Ascending aorta (tissue), 2 donors: ENCODE measurements around the gene TSPAN16. TPM values are rescaled to one million over a fixed set of nuclear protein-coding genes. Genes with fewer than 3 reads are reported as not detected.
"Not testable (repeated sequence)": the region's sequence is repeated elsewhere in the genome, so short reads cannot be mapped to it uniquely, and the experiment has no call there.

ENCODE experiments used
- DNase-seq, 2 donors: peaks; one replicate each; pipeline ENCODE4 v3.0.0-alpha.2; 2019; ENCODE audit warnings: low spot score in 2 of 2
- H3K27ac ChIP-seq, 2 donors: fragments of 200-600 bp; sonication (generic); one replicate each; pipeline ENCODE4 v1.5.1; 2016 to 2017; ENCODE audit warnings: mild to moderate bottlenecking in 1 of 2
- H3K27me3 ChIP-seq: fragments of 200-600 bp; sonication (generic); one replicate; pipeline ENCODE4 v1.5.1; 2017
- H3K36me3 ChIP-seq, 2 donors: fragments of 200-600 bp; sonication (generic); one replicate each; pipeline ENCODE4 v1.5.1; 2016
- H3K4me1 ChIP-seq, 2 donors: fragments of 200-600 bp; sonication (generic); one replicate each; pipeline ENCODE4 v1.5.1; 2016 to 2017; ENCODE audit warnings: mild to moderate bottlenecking in 1 of 2
- H3K4me3 ChIP-seq, 2 donors: fragments of 200-600 bp; sonication (generic); one replicate each; pipeline ENCODE4 v1.5.1; 2016 to 2017; ENCODE audit warnings: mild to moderate bottlenecking in 1 of 2
- H3K9me3 ChIP-seq, 2 donors: fragments of 200-600 bp; sonication (generic); one replicate each; pipeline ENCODE4 v1.5.1; 2016
- intact Hi-C: fragments of 100-400 bp; cut with DNase I; formaldehyde crosslinking; loops from one replicate; pipeline ENCODE4 v1.15.1; 2023
- total RNA-seq: library from RNA; depleted of rRNA; stranded (reverse); fragments of >200 nt; gene quantifications from one replicate; pipeline ENCODE4 v1.1.0, GENCODE V29; 2016
- TF ChIP-seq, protein P1 (sequence below), 3 experiments: fragments of 200-600 bp in 2 of 3; fragments of 450-650 bp in 1 of 3; sonication (generic) in 2 of 3; IDR thresholded peaks; one replicate each; pipeline ENCODE4 v1.5.1; 2016 to 2019; ENCODE audit warnings: antibody characterized with exemption in 3 of 3, mild to moderate bottlenecking in 1 of 3, moderate library complexity in 1 of 3

The TSPAN16 gene
- total RNA-seq, 1 donor from 2014 or later = not detected

- intact Hi-C loops = no loop called here
- TF ChIP-seq, protein P1, sequence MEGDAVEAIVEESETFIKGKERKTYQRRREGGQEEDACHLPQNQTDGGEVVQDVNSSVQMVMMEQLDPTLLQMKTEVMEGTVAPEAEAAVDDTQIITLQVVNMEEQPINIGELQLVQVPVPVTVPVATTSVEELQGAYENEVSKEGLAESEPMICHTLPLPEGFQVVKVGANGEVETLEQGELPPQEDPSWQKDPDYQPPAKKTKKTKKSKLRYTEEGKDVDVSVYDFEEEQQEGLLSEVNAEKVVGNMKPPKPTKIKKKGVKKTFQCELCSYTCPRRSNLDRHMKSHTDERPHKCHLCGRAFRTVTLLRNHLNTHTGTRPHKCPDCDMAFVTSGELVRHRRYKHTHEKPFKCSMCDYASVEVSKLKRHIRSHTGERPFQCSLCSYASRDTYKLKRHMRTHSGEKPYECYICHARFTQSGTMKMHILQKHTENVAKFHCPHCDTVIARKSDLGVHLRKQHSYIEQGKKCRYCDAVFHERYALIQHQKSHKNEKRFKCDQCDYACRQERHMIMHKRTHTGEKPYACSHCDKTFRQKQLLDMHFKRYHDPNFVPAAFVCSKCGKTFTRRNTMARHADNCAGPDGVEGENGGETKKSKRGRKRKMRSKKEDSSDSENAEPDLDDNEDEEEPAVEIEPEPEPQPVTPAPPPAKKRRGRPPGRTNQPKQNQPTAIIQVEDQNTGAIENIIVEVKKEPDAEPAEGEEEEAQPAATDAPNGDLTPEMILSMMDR (IDR thresholded peaks at IDR 0.05) = no peak
- no peak overlapping the region for H3K27ac ChIP-seq
Observed at GRCh38 chr19:11325544-11325943, 29.6 kb downstream of the TSPAN16 start.

DNA sequence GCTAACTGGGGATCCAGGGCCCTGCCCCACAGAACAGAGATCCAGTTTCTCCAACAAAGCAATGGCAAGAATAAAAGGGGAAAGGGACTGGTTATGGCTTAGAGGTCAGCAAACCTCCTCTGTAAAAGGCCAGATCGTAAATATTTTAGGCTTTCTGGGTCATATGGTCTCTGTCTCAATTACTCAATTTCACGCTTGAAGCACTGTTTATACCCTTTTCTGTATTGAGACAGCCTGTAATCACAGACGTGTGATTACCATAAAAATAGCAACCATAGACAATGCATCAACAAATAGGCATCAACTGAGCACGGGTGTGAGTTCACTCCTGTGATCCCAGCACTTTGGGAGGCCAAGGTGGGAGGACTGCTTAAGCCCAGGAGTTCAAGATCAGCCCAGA lies 34.2 kb downstream of the TSPAN16 start:
- no peaks in the 10 kb centered on the region for H3K4me1 ChIP-seq
- H3K4me3 ChIP-seq = no peak overlapping the region
- DNase-seq = no peak
- no peak overlapping the region for H3K27ac ChIP-seq
- H3K36me3 ChIP-seq = peaks cover 56 to 94% of the 10 kb centered on the region in 2 donors
- no peaks in the 10 kb centered on the region for H3K9me3 ChIP-seq
- TF ChIP-seq, protein P1 (IDR thresholded peaks at IDR 0.05) = no peak
- no peaks in the 10 kb centered on the region for H3K27me3 ChIP-seq
- intact Hi-C loops = no loop called here

More at GRCh38 chr19:11325544-11325943, 29.6 kb downstream of the TSPAN16 start:
- Histone ChIP-seq H3K4me1 (peaks cover 8 to 13% of the 10 kb centered on the region in 2 donors), H3K9me3 (no peaks in the 10 kb centered on the region), H3K27me3 (no peaks in the 10 kb centered on the region), H3K36me3 (peaks cover 31 to 57% of the 10 kb centered on the region in 2 donors), H3K4me3 (no peak overlapping the region)
- DNase-seq = no peak

GRCh38 chr19:11331502-11331901 lies 35.5 kb downstream of the TSPAN16 start:
- H3K36me3 ChIP-seq = peaks cover 66 to 96% of the 10 kb centered on the region in 2 donors
- no peaks in the 10 kb centered on the region for H3K27me3 ChIP-seq
- no peak for DNase-seq
- intact Hi-C loops = no loop called here
- H3K27ac ChIP-seq = no peak overlapping the region
- H3K4me1 ChIP-seq = no peaks in the 10 kb centered on the region
- no peak overlapping the region for H3K4me3 ChIP-seq
- H3K9me3 ChIP-seq = no peaks in the 10 kb centered on the region
- TF ChIP-seq, protein P1 (IDR thresholded peaks at IDR 0.05) = no peak

DNA sequence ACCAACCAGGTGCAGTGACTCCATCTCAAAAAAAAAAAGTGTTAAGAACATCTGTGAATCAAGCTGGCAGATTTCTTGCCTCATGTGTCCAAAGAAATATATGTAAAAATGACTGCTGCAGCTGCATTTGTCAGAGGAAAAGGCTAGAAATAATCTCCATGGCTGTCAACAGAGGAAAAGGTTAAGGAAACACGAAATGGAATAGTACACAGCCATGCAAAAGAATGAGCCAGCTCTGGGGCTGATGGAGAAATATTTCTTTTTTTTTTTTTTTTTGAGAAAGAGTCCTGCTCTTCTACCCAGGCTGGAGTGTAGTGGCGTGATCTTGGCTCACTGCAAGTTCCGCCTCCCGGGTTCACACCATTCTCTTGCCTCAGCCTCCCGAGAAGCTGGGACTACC lies 36.9 kb downstream of the TSPAN16 start:
- DNase-seq = no peak
- Histone ChIP-seq H3K36me3 (peaks cover 57 to 85% of the 10 kb centered on the region in 2 donors), H3K27me3 (no peaks in the 10 kb centered on the region), H3K4me1 (no peaks in the 10 kb centered on the region), H3K4me3 (no peak overlapping the region), H3K9me3 (no peaks in the 10 kb centered on the region), H3K27ac (no peak overlapping the region)
- TF ChIP-seq, protein P1 (IDR thresholded peaks at IDR 0.05) = no peak
- intact Hi-C loops = no loop called here

GRCh38 chr19:11333838-11334237 lies 37.9 kb downstream of the TSPAN16 start:
- H3K9me3 ChIP-seq, H3K27ac ChIP-seq, H3K4me1 ChIP-seq, H3K27me3 ChIP-seq, intact Hi-C loops, H3K4me3 ChIP-seq, DNase-seq: not testable (repeated sequence)
- H3K36me3 ChIP-seq = peaks cover 48 to 75% of the 10 kb centered on the region in 2 donors

DNA sequence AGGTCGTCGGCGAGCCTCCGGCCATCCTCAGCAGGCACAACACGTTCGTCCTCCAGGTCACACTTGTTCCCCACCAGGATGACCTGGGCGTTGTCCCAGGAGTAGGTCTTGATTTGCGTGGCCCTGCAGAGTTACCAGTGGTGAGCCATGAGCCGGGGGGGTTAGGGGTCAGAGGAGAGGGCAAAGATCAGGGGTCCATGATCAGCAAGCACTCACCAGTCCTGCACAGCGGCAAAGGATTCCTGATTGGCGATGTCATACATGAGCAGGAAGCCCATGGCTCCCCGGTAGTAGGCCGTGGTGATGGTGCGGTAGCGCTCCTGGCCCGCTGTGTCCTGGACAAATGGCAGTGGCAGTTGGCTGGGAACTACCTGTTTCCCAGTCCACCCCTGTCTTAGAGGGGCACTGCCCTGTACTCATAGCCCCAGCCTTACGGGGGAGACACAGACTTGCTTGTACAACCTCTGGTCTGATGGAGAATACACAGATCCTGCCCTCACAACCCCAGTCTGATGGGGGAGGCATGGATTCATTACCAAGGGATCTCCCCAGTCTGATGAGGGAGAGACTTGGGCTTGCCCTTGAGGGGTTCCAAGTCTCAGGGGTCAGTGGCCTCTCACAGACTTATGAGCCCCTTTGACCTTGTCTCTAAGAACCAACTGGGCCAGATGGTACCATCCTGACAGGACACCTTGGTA lies 39.6 kb downstream of the TSPAN16 start:
- no peaks in the 10 kb centered on the region for H3K9me3 ChIP-seq
- H3K36me3 ChIP-seq = peaks cover 43 to 57% of the 10 kb centered on the region in 2 donors
- intact Hi-C loops = no loop called here
- H3K27ac ChIP-seq = no peak overlapping the region
- DNase-seq = no peak
- peaks cover 6 to 9% of the 10 kb centered on the region in 2 donors for H3K4me1 ChIP-seq
- H3K27me3 ChIP-seq = no peaks in the 10 kb centered on the region
- H3K4me3 ChIP-seq = no peak overlapping the region
- TF ChIP-seq, protein P1 (IDR thresholded peaks at IDR 0.05) = no peak
